Smooth muscle cell (in vitro differentiated cells): Measurements from ENCODE around the gene COX19. TPM values are rescaled to one million over a fixed set of nuclear protein-coding genes. Genes with fewer than 3 reads are reported as not detected.

ENCODE experiments used
- DNase-seq: peaks from one replicate; lab custom pipeline; 2025; ENCODE audit not compliant: unreplicated experiment; lab: John Stamatoyannopoulos, UW
- H2AFZ ChIP-seq: fragments of 200-600 bp; sonication (generic); 2 replicates; pipeline ENCODE4 v1.6.0; 2016; ENCODE audit warnings: antibody characterized with exemption, low read depth, mild to moderate bottlenecking
- H3F3A ChIP-seq: fragments of 200-600 bp; sonication (generic); 2 replicates; pipeline ENCODE4 v1.6.0; 2017; ENCODE audit warnings: antibody characterized with exemption, low read depth
- H3K27ac ChIP-seq: fragments of 200-600 bp; sonication (generic); 2 replicates; pipeline ENCODE4 v1.5.1; 2016; ENCODE audit warnings: low read depth, mild to moderate bottlenecking
- H3K27me3 ChIP-seq: fragments of 200-600 bp; sonication (generic); 2 replicates; pipeline ENCODE4 v1.6.1; 2016; ENCODE audit warnings: low read depth, mild to moderate bottlenecking
- H3K36me3 ChIP-seq: fragments of 200-600 bp; sonication (generic); 2 replicates; pipeline ENCODE4 v1.5.1; 2016; ENCODE audit warnings: low read depth
- H3K4me1 ChIP-seq: fragments of 200-600 bp; sonication (generic); 2 replicates; pipeline ENCODE4 v1.5.1; 2016; ENCODE audit warnings: low read depth
- H3K4me2 ChIP-seq: fragments of 200-600 bp; sonication (generic); 2 replicates; pipeline ENCODE4 v1.6.0; 2016; ENCODE audit warnings: mild to moderate bottlenecking
- H3K4me3 ChIP-seq: fragments of 200-600 bp; sonication (generic); 2 replicates; pipeline ENCODE4 v1.5.1; 2016; ENCODE audit warnings: mild to moderate bottlenecking
- H3K79me2 ChIP-seq: fragments of 200-600 bp; sonication (generic); 2 replicates; pipeline ENCODE4 v1.6.0; 2016; ENCODE audit warnings: low read depth, mild to moderate bottlenecking
- H3K9ac ChIP-seq: fragments of 200-600 bp; sonication (generic); 2 replicates; pipeline ENCODE4 v1.6.0; 2016; ENCODE audit warnings: low read depth
- H3K9me3 ChIP-seq: fragments of 200-600 bp; sonication (generic); replicated peaks from 2 replicates; pipeline ENCODE4 v1.5.1; 2016; ENCODE audit warnings: low read depth
- H4K20me1 ChIP-seq: fragments of 200-600 bp; sonication (generic); 2 replicates; pipeline ENCODE4 v1.6.0; 2016; ENCODE audit warnings: low read depth
- WGBS: methylation state at CpG from one replicate; pipeline ENCODE4 v1.1.7; 2016; ENCODE audit warnings: low lambda C conversion rate; 5-methylcytosine and 5-hydroxymethylcytosine counted together
- polyA plus RNA-seq: library from polyadenylated mRNA; unstranded; fragments of >200 nt; fragmentation: Nextera tagmentation; extraction: Ambion mirVana; gene quantifications from 2 replicates; pipeline ENCODE4 v1.2.1, GENCODE V29; 2016
- total RNA-seq: library from RNA; depleted of rRNA; stranded (reverse); fragments of >200 nt; gene quantifications from 2 replicates; pipeline ENCODE4 v1.2.3, GENCODE V29; 2014
- TF ChIP-seq, protein P1 (sequence below): fragments of 200-600 bp; sonication (generic); IDR thresholded peaks from 2 replicates; pipeline ENCODE4 v1.5.1; 2017; ENCODE audit warnings: borderline replicate concordance, mild to moderate bottlenecking, antibody characterized with exemption; ENCODE audit not compliant: insufficient read depth, poor library complexity, severe bottlenecking

The COX19 gene
- total and polyA plus RNA-seq, 2 experiments from 2014 or later = 10.0 to 10.4 TPM

GRCh38 chr7:923108-924041 lies 52.0 kb downstream of the COX19 start:
- H4K20me1 ChIP-seq = no peaks in the 10 kb centered on the region
- H3K36me3 ChIP-seq = no peaks in the 10 kb centered on the region
- DNase-seq = no peak
- H3K4me1 ChIP-seq = no peaks in the 10 kb centered on the region
- H3K79me2 ChIP-seq = no peaks in the 10 kb centered on the region
- no peak overlapping the region for H3K9ac ChIP-seq
- no peaks in the 10 kb centered on the region for H3K9me3 ChIP-seq
- 67% methylated on average over 38 of the region's 40 CpGs for WGBS
- TF ChIP-seq, protein P1, sequence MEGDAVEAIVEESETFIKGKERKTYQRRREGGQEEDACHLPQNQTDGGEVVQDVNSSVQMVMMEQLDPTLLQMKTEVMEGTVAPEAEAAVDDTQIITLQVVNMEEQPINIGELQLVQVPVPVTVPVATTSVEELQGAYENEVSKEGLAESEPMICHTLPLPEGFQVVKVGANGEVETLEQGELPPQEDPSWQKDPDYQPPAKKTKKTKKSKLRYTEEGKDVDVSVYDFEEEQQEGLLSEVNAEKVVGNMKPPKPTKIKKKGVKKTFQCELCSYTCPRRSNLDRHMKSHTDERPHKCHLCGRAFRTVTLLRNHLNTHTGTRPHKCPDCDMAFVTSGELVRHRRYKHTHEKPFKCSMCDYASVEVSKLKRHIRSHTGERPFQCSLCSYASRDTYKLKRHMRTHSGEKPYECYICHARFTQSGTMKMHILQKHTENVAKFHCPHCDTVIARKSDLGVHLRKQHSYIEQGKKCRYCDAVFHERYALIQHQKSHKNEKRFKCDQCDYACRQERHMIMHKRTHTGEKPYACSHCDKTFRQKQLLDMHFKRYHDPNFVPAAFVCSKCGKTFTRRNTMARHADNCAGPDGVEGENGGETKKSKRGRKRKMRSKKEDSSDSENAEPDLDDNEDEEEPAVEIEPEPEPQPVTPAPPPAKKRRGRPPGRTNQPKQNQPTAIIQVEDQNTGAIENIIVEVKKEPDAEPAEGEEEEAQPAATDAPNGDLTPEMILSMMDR = no peak
- H3K27me3 ChIP-seq = no peaks in the 10 kb centered on the region
- H3F3A ChIP-seq = no peaks in the 10 kb centered on the region
- no peak overlapping the region for H3K4me3 ChIP-seq
- H2AFZ ChIP-seq = no peak overlapping the region
- no peak overlapping the region for H3K27ac ChIP-seq
- peak overlapping the region; percentile 59 for H3K4me2 ChIP-seq

GRCh38 chr7:922334-923107 lies 52.8 kb downstream of the COX19 start:
- no peak overlapping the region for H3K4me3 ChIP-seq
- no peak overlapping the region for H2AFZ ChIP-seq
- DNase-seq = no peak

GRCh38 chr7:921581-922333 lies 53.6 kb downstream of the COX19 start:
- Histone ChIP-seq H3K27ac (no peak overlapping the region), H3K79me2 (no peaks in the 10 kb centered on the region), H3K36me3 (no peaks in the 10 kb centered on the region), H3K4me2 (no peak overlapping the region), H2AFZ (no peak overlapping the region), H3K4me1 (no peaks in the 10 kb centered on the region), H4K20me1 (no peaks in the 10 kb centered on the region), H3K9me3 (no peaks in the 10 kb centered on the region), H3K9ac (no peak overlapping the region), H3F3A (no peaks in the 10 kb centered on the region), H3K4me3 (no peak overlapping the region), H3K27me3 (no peaks in the 10 kb centered on the region)
- WGBS = 90% methylated on average over 36 of the region's 36 CpGs
- no peak for DNase-seq
- TF ChIP-seq, protein P1 = no peak

More at GRCh38 chr7:922334-923107, 52.8 kb downstream of the COX19 start:
- H3K4me2 ChIP-seq = peak overlapping the region; percentile 59
- H3F3A ChIP-seq = no peaks in the 10 kb centered on the region
- TF ChIP-seq, protein P1 = no peak
- H3K4me1 ChIP-seq = no peaks in the 10 kb centered on the region
- H3K27ac ChIP-seq = no peak overlapping the region
- H3K79me2 ChIP-seq = no peaks in the 10 kb centered on the region
- 86% methylated on average over 29 of the region's 29 CpGs for WGBS
- no peaks in the 10 kb centered on the region for H3K36me3 ChIP-seq
- H4K20me1 ChIP-seq = no peaks in the 10 kb centered on the region
- H3K9me3 ChIP-seq = no peaks in the 10 kb centered on the region
- no peaks in the 10 kb centered on the region for H3K27me3 ChIP-seq
- no peak overlapping the region for H3K9ac ChIP-seq
